Epithelial cell of prostate (primary cell): ENCODE measurements around the gene PPP1R12B.
A peak's percentile ranks its signal among the peaks of the same experiment; 100 is the strongest.
"Not testable (repeated sequence)": the region's sequence is repeated elsewhere in the genome, so short reads cannot be mapped to it uniquely, and the experiment has no call there.

ENCODE experiments used
- DNase-seq: peaks from one replicate; pipeline ENCODE4 v3.0.0-alpha.2; 2011; ENCODE audit warnings: low read depth, low spot score
- H3K27ac ChIP-seq: fragments of 450-650 bp; 2 replicates; pipeline ENCODE4 v1.5.1; 2017; ENCODE audit warnings: mild to moderate bottlenecking

The PPP1R12B gene

DNA sequence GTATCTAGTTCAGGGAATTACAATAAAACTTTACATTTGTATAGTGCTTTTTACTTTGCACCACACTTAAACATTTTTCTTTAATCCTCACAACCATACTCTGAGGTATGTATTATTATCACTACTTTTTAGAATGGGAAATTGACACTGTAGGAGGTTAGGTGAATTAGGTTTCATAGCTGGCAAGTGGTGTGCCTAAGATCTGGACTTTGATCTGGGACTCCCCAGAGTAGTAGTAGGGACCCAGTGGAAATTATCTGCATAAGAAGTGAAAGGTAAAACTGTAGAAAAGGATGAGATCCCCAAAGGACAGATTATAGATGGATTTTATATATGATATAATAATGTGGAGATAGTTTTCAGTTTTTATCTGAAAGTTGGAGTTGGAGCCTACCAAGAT, 85.6 kb downstream of the PPP1R12B start:
- H3K27ac ChIP-seq = no peak overlapping the region
- DNase-seq = no peak

DNA sequence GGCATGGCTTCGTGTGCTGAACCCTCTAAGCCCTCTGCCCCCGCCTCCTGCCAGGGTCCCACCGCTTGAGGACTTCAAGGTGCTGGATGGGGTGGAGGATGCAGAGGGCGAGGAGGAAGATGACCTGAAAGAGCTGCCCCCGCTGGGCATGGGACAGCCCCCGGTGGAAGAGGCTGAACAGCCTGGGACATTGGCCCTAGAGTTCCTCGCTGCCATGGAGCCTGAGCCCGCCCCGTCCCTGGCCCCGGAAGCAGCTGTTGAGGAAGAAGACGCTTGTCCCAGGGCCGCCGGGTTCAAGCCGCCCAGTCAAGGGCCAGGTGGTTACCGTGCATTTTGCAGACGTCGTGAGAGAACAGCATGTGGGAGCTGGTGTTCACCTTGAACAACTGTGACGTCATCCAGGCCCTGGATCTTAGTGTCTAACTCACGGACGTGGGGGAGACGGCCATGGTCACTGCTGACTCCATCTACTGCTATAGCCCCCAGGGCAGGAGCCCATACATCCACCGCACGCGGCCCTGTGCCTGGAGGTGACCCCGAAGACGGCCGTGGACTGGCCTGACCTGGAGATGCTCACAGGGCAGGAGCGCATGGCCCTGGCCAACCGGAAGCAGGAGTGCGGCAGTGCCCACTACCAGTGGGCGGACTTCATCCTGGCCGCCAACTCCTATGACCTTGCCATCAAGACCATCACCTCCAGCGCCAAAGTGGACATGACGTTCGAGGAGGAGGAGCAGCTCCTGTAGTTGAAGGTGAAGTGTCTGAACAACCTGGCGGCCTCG, 90.1 kb downstream of the PPP1R12B start:
- H3K27ac ChIP-seq = no peak overlapping the region
- no peak for DNase-seq

- no peak overlapping the region for H3K27ac ChIP-seq
- no peak for DNase-seq
Measured at GRCh38 chr1:202439308-202439707, 90.8 kb downstream of the PPP1R12B start.

DNA sequence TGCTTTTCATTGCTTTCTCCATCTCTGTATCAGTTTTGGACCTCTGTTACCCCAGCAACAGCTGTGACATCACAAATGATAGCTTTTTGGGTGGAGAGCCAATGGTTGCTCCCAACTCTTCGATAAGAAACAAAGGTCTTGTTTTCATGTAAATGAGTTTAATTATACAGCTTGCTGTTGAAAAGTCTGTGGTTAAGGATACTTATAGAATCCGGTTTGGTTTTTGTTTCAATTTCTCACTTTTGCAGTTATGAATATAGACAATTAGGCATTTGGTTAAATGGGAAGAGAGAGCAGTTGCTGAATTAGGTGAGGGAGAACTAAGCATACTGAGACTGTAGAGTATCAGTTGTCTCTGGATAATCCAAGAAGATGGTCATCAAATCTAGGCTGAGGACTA, 99.6 kb downstream of the PPP1R12B start:
- not testable (repeated sequence) for H3K27ac ChIP-seq, DNase-seq

GRCh38 chr1:202451641-202452040, 103.1 kb downstream of the PPP1R12B start:
- DNase-seq, H3K27ac ChIP-seq: not testable (repeated sequence)

- DNase-seq = no peak
- no peak overlapping the region for H3K27ac ChIP-seq
Measured at GRCh38 chr1:202452508-202452907, 104.0 kb downstream of the PPP1R12B start.

GRCh38 chr1:202456372-202457169, 108.1 kb downstream of the PPP1R12B start:
- not testable (repeated sequence) for DNase-seq
- peak overlapping the region; percentile 60 for H3K27ac ChIP-seq

DNA sequence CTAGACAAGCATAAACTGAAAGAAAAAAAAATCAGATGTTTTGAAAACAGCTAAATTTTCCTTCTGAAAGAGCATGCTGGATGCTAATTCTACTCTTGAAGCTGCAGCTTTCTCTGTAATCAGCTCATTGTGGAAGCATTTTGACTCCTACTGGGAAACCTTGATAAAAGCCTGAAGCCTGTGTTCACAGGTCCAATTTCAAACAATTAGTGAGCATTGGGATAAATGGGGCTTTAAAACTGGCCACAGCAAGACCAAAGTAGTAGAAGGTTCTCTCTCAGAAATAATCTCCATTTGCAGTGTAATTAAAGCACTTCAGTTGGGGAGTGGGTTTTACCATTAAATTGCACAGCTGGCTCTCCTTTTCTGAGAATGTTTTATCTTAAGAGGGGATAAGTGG, 110.2 kb downstream of the PPP1R12B start:
- not testable (repeated sequence) for H3K27ac ChIP-seq, DNase-seq

GRCh38 chr1:202459470-202460142, 111.1 kb downstream of the PPP1R12B start:
- not testable (repeated sequence) for H3K27ac ChIP-seq, DNase-seq

DNA sequence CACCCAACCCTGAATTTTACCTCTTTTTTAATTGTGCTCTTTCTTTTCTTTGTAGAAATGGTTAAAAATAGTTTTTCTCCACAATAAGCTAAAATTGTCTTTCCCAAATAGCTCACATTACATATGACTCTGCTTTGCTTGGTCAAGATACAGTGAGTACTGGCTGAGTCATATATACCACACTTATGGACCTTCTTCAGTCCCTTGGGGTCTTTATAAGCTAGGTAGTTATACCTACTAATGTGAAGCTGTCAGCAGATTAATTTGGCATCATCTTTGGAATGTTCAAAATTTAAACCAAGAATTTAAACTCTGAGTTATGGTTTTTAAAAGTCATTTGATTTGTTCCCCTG, 111.6 kb downstream of the PPP1R12B start:
- H3K27ac ChIP-seq, DNase-seq: not testable (repeated sequence)

GRCh38 chr1:202462342-202463076, 114.0 kb downstream of the PPP1R12B start:
- no peak overlapping the region for H3K27ac ChIP-seq
- DNase-seq = no peak

- not testable (repeated sequence) for H3K27ac ChIP-seq, DNase-seq
Measured at GRCh38 chr1:202464153-202464742, 115.7 kb downstream of the PPP1R12B start.

- peak overlapping the region; percentile 47 for H3K27ac ChIP-seq
- not testable (repeated sequence) for DNase-seq
Measured at GRCh38 chr1:202465644-202466270, 117.3 kb downstream of the PPP1R12B start.

DNA sequence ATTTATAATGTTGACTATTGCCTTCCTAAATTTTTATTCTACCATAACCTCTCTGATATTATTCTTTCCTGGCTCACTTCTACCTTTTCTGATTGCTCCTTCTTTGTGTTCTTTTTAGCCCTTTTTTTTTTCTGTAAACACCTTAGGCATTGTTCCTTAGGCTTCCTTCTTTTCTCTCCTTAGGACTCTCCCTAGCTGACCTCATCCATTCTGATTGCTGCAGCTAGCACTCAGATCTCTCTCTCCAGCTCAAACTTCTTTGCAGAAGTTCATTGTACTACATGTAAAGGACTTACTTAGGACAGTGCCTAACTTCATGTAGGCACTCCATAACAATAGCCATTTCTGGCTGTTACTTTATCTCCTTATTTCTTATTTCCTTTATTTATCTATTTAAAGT, 117.8 kb downstream of the PPP1R12B start:
- H3K27ac ChIP-seq = peak overlapping the region; percentile 47
- DNase-seq = not testable (repeated sequence)

DNA sequence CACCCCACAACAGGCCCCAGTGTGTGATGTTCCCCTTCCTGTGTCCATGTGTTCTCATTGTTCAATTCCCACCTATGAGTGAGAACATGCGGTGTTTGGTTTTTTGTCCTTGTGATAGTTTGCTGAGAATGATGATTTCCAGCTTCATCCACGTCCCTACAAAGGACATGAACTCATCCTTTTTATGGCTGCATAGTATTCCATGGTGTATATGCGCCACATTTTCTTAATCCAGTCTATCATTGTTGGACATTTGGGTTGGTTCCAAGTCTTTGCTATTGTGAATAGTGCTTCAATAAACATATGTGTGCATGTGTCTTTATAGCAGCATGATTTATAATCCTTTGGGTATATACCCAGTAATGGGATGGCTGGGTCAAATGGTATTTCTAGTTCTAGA, 118.9 kb downstream of the PPP1R12B start:
- not testable (repeated sequence) for H3K27ac ChIP-seq, DNase-seq

GRCh38 chr1:202468695-202469094, 120.2 kb downstream of the PPP1R12B start:
- not testable (repeated sequence) for H3K27ac ChIP-seq, DNase-seq

GRCh38 chr1:202469123-202469522, 120.6 kb downstream of the PPP1R12B start:
- DNase-seq, H3K27ac ChIP-seq: not testable (repeated sequence)

DNA sequence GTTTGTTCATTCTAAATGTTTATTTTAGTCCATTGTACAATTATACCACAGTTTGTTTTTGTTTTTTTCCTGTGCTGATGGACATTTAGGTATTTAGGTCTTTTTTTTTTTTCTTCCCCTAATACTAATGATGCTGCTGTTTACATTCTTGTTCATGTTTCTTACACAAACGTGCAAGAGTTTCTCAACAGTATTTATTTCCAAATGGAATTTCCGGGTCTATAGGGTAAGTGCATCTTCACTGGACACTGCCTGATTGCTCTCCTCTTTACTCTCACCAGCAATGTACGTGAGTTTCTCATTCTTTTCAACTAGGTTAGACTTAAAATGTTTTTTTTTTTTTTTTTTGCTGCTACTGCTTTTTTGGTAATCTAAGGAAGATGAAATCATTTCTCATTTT, 122.7 kb downstream of the PPP1R12B start:
- no peak overlapping the region for H3K27ac ChIP-seq
- DNase-seq = no peak

- DNase-seq, H3K27ac ChIP-seq: not testable (repeated sequence)
Measured at GRCh38 chr1:202472347-202473124, 124.0 kb downstream of the PPP1R12B start.
